Measurements from ENCODE around the gene PEAK1. TPM values are rescaled to one million over a fixed set of nuclear protein-coding genes. Genes with fewer than 3 reads are reported as not detected.

PEAK1 gene
- total RNA-seq, 2 donors from 2014 or later: 44.2 to 59.8 TPM

- Histone ChIP-seq H3K27me3 (no peaks in the 10 kb centered on the region), H3K36me3 (no peaks in the 10 kb centered on the region), H3K4me1 (no peaks in the 10 kb centered on the region), H3K9me3 (no peaks in the 10 kb centered on the region), H3K4me3 (no peak overlapping the region), H3K27ac (no peak overlapping the region)
- no peak for DNase-seq (ENCODE audit: low spot score)
- TF ChIP-seq CTCF (IDR thresholded peaks at IDR 0.05): no peak
Observed at GRCh38 chr15:77096138-77096537, 323.8 kb downstream of the PEAK1 start.

- H3K4me3 ChIP-seq: no peak overlapping the region
Observed at GRCh38 chr15:77094397-77095030, 325.4 kb downstream of the PEAK1 start.

GRCh38 chr15:77093436-77093835 lies 326.5 kb downstream of the PEAK1 start:
- H3K4me1 ChIP-seq: no peaks in the 10 kb centered on the region
- no peak for DNase-seq (ENCODE audit: low spot score)
- H3K4me3 ChIP-seq: no peak overlapping the region
- no peak overlapping the region for H3K27ac ChIP-seq
- H3K27me3 ChIP-seq: no peaks in the 10 kb centered on the region
- H3K9me3 ChIP-seq: no peaks in the 10 kb centered on the region
- no peak for TF ChIP-seq CTCF (IDR thresholded peaks at IDR 0.05)
- no peaks in the 10 kb centered on the region for H3K36me3 ChIP-seq

More at GRCh38 chr15:77094397-77095030, 325.4 kb downstream of the PEAK1 start:
- no peak overlapping the region for H3K27ac ChIP-seq
- no peak for DNase-seq (ENCODE audit: low spot score)
- H3K9me3 ChIP-seq: no peaks in the 10 kb centered on the region
- TF ChIP-seq CTCF (IDR thresholded peaks at IDR 0.05): no peak
- H3K27me3 ChIP-seq: no peaks in the 10 kb centered on the region
- no peaks in the 10 kb centered on the region for H3K4me1 ChIP-seq
- H3K36me3 ChIP-seq: no peaks in the 10 kb centered on the region

GRCh38 chr15:77091097-77091496 lies 328.8 kb downstream of the PEAK1 start:
- no peaks in the 10 kb centered on the region for H3K9me3 ChIP-seq
- no peak overlapping the region for H3K4me3 ChIP-seq
- H3K27me3 ChIP-seq: no peaks in the 10 kb centered on the region
- H3K4me1 ChIP-seq: no peaks in the 10 kb centered on the region
- H3K27ac ChIP-seq: no peak overlapping the region
- no peaks in the 10 kb centered on the region for H3K36me3 ChIP-seq
- no peak for DNase-seq (ENCODE audit: low spot score)
- TF ChIP-seq CTCF (IDR thresholded peaks at IDR 0.05): no peak

- Histone ChIP-seq H3K36me3 (no peaks in the 10 kb centered on the region), H3K27ac (no peak overlapping the region), H3K4me3 (no peak overlapping the region), H3K9me3 (no peaks in the 10 kb centered on the region), H3K4me1 (peaks cover 0 to 6% of the 10 kb centered on the region in 2 donors), H3K27me3 (no peaks in the 10 kb centered on the region)
- no peak for TF ChIP-seq CTCF (IDR thresholded peaks at IDR 0.05)
- no peak for DNase-seq (ENCODE audit: low spot score)
Observed at GRCh38 chr15:77087213-77087612, 332.7 kb downstream of the PEAK1 start.

GRCh38 chr15:77085297-77085696 lies 334.6 kb downstream of the PEAK1 start:
- Histone ChIP-seq H3K4me1 (peaks cover 0 to 6% of the 10 kb centered on the region in 2 donors), H3K36me3 (no peaks in the 10 kb centered on the region), H3K27me3 (no peaks in the 10 kb centered on the region), H3K9me3 (no peaks in the 10 kb centered on the region), H3K27ac (no peak overlapping the region), H3K4me3 (no peak overlapping the region)
- no peak for DNase-seq (ENCODE audit: low spot score)
- no peak for TF ChIP-seq CTCF (IDR thresholded peaks at IDR 0.05)
